T-helper 2 cell treated with Interferon-gamma antibody and Interleukin-4, amounts not matched to agents 5 μg/mL and 100 μg/mL, for 36 hours (primary cell): Measurements from ENCODE around the gene RNASET2.

Source experiments
- DNase-seq: peaks from one replicate; pipeline ENCODE4 v3.0.0; 2021; ENCODE audit warnings: low spot score
- H3K27ac Mint-ChIP-seq: one replicate; pipeline ENCODE4 v1.8.0; 2021; ENCODE audit warnings: mild to moderate bottlenecking, mixed read lengths
- H3K27me3 Mint-ChIP-seq: one replicate; pipeline ENCODE4 v1.8.0; 2021; ENCODE audit warnings: low read depth, mixed read lengths
- H3K36me3 Mint-ChIP-seq: one replicate; pipeline ENCODE4 v1.8.0; 2021; ENCODE audit warnings: low read depth, mixed read lengths
- H3K4me1 Mint-ChIP-seq: one replicate; pipeline ENCODE4 v1.8.0; 2021; ENCODE audit warnings: low read depth, mixed read lengths
- H3K4me3 Mint-ChIP-seq: one replicate; pipeline ENCODE4 v1.8.0; 2022; ENCODE audit warnings: mild to moderate bottlenecking, moderate library complexity, mixed read lengths
- H3K9me3 Mint-ChIP-seq: one replicate; pipeline ENCODE4 v1.8.0; 2021; ENCODE audit warnings: mixed read lengths

RNASET2 gene

DNA sequence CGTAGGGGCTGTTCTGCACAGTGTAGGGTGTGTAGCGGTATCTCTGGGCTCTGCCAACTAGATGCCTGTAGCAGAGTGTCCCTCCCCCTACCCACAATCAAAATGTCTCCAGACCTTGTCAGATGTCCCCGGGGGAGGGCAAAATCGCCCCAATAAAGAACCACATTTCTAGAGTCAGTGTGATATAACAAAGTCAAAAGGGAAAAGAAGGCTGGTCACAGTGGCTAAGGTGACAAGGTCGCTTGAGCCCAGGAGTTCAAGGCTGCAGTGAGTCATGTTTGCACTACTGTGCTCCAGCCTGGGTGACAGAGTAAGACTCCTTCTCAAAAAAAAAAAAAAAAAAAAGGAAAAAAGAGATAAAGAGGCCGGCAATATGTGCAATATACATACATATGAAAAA lies 31.1 kb upstream of the RNASET2 start:
- Mint-ChIP-seq H3K27ac (no peak overlapping the region), H3K4me3 (no peak overlapping the region), H3K36me3 (peaks cover 38% of the 10 kb centered on the region), H3K4me1 (peaks cover 38% of the 10 kb centered on the region), H3K27me3 (no peaks in the 10 kb centered on the region), H3K9me3 (no peaks in the 10 kb centered on the region)
- no peak for DNase-seq

DNA sequence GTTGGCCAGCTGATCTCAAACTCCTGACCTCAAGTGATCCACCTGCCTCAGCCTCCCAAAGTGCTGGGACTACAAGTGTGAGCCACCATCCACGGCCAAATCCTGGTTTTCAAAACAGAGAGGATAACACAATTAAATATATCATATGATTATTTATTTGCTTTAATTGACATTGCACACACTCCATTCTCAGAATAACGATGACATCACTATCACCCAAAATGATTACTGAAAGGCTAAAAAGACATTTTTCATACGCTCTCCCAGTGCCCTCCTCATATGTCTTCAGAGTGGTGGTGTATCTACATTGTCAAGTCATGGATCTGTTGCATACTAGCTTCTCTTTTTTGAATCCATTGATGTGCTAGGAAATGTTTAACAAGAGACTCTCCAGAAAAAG lies 24.4 kb upstream of the RNASET2 start:
- H3K9me3 Mint-ChIP-seq: no peaks in the 10 kb centered on the region
- no peaks in the 10 kb centered on the region for H3K27me3 Mint-ChIP-seq
- no peak overlapping the region for H3K27ac Mint-ChIP-seq
- no peak overlapping the region for H3K4me3 Mint-ChIP-seq
- peaks cover 45% of the 10 kb centered on the region for H3K36me3 Mint-ChIP-seq
- peaks cover 5% of the 10 kb centered on the region for H3K4me1 Mint-ChIP-seq
- DNase-seq: no peak

DNA sequence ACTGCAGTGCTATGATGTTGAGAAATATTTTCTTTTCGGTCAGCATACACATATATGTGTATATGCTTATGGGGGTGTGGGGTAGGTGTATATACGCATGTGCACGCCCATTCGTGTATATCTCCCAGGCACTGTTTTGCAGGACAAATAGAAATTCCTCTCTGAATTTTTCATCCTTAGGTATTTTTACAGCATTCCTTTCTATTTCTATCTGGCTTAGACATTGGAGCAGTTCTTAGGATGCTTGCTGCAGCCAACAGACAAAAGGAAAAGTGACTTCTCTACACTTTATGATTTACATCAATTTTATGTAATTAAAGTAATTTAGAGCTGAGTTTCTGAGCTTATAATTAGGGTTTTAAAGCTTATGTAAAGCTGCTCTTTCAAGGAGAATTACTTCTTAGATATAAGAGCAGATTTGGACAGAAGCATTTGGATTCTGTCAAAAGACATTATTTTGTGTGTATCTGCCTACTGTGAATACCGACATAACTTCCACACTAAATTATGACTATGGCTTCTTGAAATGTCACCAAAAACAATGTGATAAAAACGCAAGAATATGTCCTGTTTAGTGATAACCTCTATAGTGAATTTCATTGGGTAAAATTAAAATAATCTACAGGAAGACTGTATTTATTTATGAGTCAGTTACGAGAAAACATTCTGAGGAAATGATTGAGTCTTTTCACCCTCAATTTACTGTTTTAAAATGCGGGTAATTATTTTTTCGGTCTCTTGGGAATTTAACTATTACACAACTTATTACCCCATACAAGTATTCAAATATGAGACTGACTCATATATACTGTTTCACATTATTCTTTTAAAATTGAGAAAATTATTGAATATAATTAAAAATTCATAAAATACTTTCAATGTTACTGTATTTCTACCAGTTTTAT lies 21.5 kb upstream of the RNASET2 start:
- Mint-ChIP-seq H3K4me3 (no peak overlapping the region), H3K9me3 (no peaks in the 10 kb centered on the region), H3K36me3 (peaks cover 42% of the 10 kb centered on the region), H3K27me3 (no peaks in the 10 kb centered on the region), H3K27ac (no peak overlapping the region), H3K4me1 (peaks cover 10% of the 10 kb centered on the region)
- DNase-seq: no peak

DNA sequence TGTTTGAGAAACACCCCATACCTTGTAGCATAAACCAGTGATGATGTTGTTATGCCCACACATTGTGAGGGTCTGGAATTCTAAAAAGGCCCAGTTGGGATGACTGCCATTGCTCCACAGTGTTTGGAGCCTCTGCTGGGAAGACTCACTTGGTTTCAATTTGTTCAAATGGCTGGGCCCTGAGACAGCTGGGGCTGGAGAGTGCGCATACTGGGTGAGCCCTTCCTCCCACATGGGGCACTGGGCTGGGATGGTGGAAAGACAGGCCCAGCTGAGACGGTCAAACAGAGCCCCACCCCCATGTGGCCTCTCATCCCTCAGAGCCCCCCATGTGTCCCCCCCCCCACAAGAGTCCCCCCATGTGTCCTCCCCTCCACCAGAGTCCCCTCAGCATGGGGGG lies 20.3 kb upstream of the RNASET2 start:
- H3K9me3 Mint-ChIP-seq: no peaks in the 10 kb centered on the region
- H3K4me3 Mint-ChIP-seq: no peak overlapping the region
- no peaks in the 10 kb centered on the region for H3K27me3 Mint-ChIP-seq
- DNase-seq: no peak
- H3K27ac Mint-ChIP-seq: no peak overlapping the region
- peaks cover 19% of the 10 kb centered on the region for H3K4me1 Mint-ChIP-seq
- H3K36me3 Mint-ChIP-seq: peaks cover 45% of the 10 kb centered on the region

DNA sequence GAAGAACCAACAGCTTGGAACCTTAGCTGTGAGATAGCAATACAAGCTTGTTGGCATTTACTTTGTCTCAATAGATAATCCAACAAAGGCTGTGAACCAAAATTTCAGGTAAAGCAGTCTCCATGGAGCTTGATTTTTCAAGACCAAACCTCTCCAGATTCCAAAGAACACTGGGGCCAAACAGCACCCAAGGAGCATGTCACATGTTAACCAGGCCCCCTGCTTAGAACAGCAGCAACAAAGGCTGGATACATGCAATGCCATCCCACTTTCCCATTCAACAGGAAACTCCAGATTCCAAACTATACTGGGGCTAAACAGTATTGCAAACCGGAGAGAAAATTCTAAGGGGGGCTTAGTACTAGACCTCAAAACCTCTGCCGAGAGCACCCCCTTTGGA lies 15.8 kb upstream of the RNASET2 start:
- Mint-ChIP-seq H3K27ac (no peak overlapping the region), H3K4me1 (peaks cover 44% of the 10 kb centered on the region)

DNA sequence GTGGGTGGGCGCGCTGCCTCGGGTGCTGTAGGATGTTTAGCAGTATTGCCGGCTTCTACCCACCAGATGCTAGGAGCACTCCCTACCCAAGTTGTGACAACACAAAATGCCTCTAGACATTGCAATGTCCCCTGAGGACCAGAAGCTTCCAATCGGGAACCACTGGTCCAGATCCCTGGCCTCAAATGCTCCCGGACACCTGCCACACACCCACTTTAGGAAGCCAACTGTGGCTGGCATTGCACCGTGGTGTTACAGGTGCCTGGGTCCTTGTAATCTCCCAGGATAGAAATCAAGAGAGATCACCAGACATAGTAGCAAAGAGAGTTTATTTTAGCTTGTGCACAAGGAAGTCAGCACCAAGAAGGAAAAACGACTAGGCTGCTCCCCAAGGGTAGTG lies 14.9 kb upstream of the RNASET2 start:
- peak overlapping the region; percentile 70 for H3K27ac Mint-ChIP-seq
- peak overlapping the region; percentile 4 for H3K4me3 Mint-ChIP-seq
- peaks cover 44% of the 10 kb centered on the region for H3K4me1 Mint-ChIP-seq
- H3K27me3 Mint-ChIP-seq: no peaks in the 10 kb centered on the region
- no peak for DNase-seq
- H3K9me3 Mint-ChIP-seq: peaks cover 21% of the 10 kb centered on the region
- H3K36me3 Mint-ChIP-seq: peaks cover 63% of the 10 kb centered on the region

More for the DNA sequence above, 15.8 kb upstream of the RNASET2 start:
- H3K36me3 Mint-ChIP-seq: peaks cover 60% of the 10 kb centered on the region
- H3K27me3 Mint-ChIP-seq: no peaks in the 10 kb centered on the region
- DNase-seq: no peak
- no peak overlapping the region for H3K4me3 Mint-ChIP-seq
- H3K9me3 Mint-ChIP-seq: peaks cover 13% of the 10 kb centered on the region

DNA sequence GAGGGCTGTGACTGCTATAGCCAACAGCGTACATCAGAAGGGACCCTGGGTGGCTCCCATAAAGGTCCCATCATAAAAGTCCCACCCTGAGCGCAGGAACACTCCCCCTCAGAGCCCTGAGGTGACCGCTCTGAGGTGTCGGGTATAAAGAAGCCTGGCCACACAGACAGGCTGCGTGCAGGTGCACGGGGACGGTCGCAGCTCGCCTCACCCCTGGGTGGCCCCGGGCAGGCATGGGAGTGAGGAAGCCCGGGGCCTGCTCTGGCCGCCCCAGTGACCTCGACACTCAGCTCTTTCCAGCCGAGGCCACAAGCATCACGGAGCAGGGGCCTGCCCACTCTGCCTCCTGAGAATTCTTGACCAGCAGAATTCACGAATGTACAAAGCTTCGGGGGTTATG lies 14.4 kb upstream of the RNASET2 start:
- peaks cover 64% of the 10 kb centered on the region for H3K36me3 Mint-ChIP-seq

DNA sequence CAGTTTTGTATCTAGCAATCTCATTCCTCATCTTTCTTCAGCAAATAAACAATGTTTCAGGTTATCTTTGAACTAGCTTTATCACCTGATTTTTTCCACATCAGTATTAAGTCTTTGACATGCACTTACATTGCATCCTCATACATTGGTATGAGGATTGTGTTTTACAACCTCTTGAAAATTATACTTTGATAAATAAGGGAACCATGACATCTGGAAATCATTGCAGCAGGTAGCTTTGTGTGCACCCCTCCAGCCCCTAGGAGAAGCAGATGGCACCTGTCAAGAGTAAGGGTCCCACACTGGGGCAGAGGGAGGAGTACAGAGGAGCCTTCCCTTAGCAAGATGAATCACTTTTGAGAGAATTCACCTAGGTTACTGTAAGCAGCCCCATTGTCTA lies 13.7 kb upstream of the RNASET2 start:
- DNase-seq: no peak
- H3K36me3 Mint-ChIP-seq: peaks cover 66% of the 10 kb centered on the region
- peak overlapping the region; percentile 64 for H3K4me3 Mint-ChIP-seq
- H3K9me3 Mint-ChIP-seq: peaks cover 29% of the 10 kb centered on the region
- no peaks in the 10 kb centered on the region for H3K27me3 Mint-ChIP-seq
- peak overlapping the region; percentile 84 for H3K27ac Mint-ChIP-seq
- peaks cover 44% of the 10 kb centered on the region for H3K4me1 Mint-ChIP-seq

More for the DNA sequence above, 14.4 kb upstream of the RNASET2 start:
- H3K9me3 Mint-ChIP-seq: peaks cover 26% of the 10 kb centered on the region
- H3K27me3 Mint-ChIP-seq: no peaks in the 10 kb centered on the region
- H3K27ac Mint-ChIP-seq: no peak overlapping the region
- H3K4me1 Mint-ChIP-seq: peaks cover 44% of the 10 kb centered on the region
- no peak overlapping the region for H3K4me3 Mint-ChIP-seq
- DNase-seq: no peak

DNA sequence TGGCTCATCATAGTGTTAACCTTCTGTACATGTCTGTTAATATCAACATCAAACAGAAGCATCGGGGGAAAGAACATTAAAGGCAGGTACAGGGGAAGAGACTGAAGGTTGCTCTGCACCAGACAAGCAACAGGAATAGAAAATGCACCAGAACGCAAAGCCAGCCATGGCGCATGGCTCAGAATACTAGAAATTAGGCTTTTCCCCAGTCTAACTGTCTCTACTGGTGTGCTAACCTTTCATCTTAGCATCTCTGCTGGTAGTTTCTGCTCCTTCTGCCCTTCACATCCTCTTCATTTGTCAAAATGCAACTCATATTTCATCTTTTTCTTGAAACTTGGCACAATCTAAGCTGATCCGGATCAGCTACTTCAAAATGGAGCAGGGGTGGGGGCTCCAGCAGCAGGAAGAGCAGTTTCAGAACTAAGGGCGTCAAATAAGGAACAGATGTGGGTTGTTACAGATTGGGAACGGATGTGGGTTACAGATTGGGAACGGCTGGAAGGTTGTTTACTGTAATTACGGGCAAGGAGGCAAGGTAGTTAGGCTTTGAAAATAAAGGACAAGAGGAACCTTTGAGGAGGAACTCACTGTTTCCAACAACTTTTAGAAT lies 13.1 kb upstream of the RNASET2 start:
- Mint-ChIP-seq H3K27me3 (no peaks in the 10 kb centered on the region), H3K27ac (peak overlapping the region; percentile 84), H3K9me3 (peaks cover 34% of the 10 kb centered on the region), H3K4me3 (peak overlapping the region; percentile 64), H3K4me1 (peaks cover 42% of the 10 kb centered on the region), H3K36me3 (peaks cover 66% of the 10 kb centered on the region)
- no peak for DNase-seq

DNA sequence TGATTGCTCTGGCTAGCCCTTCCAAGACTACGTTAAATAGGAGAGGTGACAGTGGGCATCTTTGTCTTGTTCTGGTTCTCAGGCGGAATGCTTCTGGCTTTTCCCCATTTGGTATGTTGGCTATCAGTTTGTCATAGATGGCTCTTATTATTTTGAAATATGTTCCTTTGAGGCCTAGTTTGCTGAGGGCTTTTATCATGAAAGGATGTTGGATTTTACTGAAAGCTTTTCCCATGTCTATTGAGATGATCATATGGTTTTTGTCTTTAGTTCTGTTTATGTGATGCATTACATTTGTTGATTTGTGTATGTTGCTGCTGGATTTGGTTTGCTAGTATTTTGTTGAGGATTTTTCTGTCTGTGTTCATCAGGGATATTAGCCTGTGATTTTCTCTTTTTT lies 9.9 kb upstream of the RNASET2 start:
- Mint-ChIP-seq H3K27ac (no peak overlapping the region), H3K4me3 (no peak overlapping the region), H3K36me3 (peaks cover 51% of the 10 kb centered on the region), H3K9me3 (peaks cover 47% of the 10 kb centered on the region), H3K27me3 (no peaks in the 10 kb centered on the region), H3K4me1 (peaks cover 25% of the 10 kb centered on the region)
- DNase-seq: no peak

DNA sequence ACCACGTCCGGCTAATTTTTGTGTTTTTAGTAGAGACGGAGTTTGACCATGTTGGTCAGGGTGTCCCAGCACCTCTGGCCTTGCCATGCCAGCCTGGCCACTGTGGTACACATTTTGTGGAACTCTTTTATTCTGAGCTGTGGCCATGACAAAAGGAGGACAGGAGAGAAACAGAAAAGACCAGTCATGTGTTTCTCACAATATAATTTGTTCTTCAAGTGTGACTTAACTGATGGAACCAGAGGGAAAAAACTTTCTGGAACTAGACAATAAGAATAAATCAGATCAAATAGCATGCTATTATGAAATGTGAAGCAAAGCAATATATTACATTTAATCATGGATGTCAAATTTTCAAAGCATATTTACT lies 4.2 kb upstream of the RNASET2 start:
- Mint-ChIP-seq H3K27ac (peak overlapping the region; percentile 99), H3K36me3 (peaks cover 15% of the 10 kb centered on the region), H3K4me3 (no peak overlapping the region), H3K9me3 (peaks cover 20% of the 10 kb centered on the region), H3K27me3 (no peaks in the 10 kb centered on the region), H3K4me1 (peaks cover 35% of the 10 kb centered on the region)
- no peak for DNase-seq

DNA sequence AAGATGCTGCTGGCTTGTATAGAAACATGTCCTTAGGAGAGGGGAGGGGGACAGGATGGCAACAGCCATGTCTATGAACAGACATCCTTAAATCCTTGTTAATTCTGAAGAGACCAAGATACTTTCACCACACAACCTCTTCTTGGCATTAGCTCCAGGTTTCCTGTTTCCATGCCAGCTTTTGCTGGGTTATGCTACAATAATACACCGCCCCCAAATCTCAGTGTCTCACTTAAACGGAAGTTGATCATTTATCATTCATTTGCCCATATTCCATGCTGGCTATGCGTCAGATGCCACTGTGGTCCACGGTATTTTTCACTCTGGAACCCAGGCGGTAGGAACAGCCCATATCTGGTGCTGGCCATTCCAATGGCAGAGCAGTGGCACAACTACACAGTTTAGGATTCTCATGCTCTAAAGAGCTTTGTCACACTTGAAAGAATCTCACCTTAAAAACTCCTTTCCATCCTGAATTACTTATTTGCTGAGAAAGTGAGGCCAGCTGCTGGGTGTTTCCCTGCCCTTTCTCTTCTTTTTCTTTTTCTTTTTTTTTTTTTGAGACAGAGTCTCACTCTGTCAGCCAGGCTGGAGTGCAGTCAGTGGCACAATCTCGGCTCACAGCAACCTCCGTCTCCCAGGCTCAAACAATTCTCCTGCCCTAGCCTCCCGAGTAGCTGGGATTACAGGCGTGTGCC lies 3.7 kb upstream of the RNASET2 start:
- Mint-ChIP-seq H3K4me1 (peaks cover 38% of the 10 kb centered on the region), H3K36me3 (peaks cover 17% of the 10 kb centered on the region)

DNA sequence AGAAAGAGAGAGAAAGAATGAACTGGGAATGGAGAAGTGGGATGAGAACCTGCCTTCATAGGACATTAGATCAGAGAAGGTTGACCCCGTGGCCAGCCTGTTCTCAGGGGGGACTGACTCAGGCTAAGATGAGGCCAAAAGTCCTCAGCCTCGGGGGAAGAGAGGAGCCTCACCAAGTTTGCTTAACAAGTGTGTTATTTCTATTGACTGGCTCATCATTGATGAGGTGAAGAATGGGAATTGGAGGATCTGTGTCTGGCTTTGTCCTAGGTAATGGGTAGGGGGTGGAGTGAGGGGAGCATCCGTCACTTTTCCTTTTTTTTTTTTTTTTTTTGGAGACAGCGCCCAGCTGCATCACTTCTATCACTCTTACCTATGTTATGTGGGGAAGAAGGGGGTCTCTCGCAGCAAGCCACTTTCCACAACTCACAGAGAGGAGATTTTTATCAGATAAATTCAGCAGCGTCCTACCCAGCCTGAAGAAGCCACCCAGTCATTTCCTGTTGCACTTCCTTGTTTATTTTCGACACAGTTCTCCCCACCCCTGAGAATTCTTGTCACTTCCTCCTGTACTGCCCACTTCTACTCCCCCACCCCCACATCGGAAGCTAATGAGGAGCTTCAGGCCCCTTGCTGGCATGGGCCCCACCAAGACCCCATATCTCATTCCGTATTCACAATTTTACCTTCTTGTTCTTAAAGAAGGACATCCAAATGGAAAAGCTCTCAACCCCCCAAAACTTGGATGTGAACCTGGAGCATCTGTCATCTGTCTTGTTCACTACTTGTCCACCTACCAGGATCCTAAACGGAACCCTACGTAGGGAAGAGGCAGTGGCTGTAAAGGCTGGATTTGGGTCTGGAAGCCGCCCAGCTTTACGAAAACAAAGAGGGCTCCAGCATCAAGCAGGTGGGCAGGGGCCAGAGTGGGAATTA lies 2.8 kb upstream of the RNASET2 start:
- DNase-seq: peak; percentile 40
- peaks cover 43% of the 10 kb centered on the region for H3K4me1 Mint-ChIP-seq
- H3K9me3 Mint-ChIP-seq: peaks cover 10% of the 10 kb centered on the region
- H3K4me3 Mint-ChIP-seq: peak overlapping the region; percentile 96
- H3K27ac Mint-ChIP-seq: peak overlapping the region; percentile 99
- H3K27me3 Mint-ChIP-seq: no peaks in the 10 kb centered on the region
- H3K36me3 Mint-ChIP-seq: peaks cover 16% of the 10 kb centered on the region

More for the DNA sequence above, 3.7 kb upstream of the RNASET2 start:
- Mint-ChIP-seq H3K27ac (peak overlapping the region; percentile 99), H3K4me3 (peak overlapping the region; percentile 96), H3K9me3 (peaks cover 17% of the 10 kb centered on the region), H3K27me3 (no peaks in the 10 kb centered on the region)
- DNase-seq: no peak
